Fibroblast of pulmonary artery (primary cell): ENCODE measurements around the gene AFF2.

Source experiments
- DNase-seq: peaks from one replicate; pipeline ENCODE4 v3.0.0-alpha.2; 2010; ENCODE audit warnings: low read depth
- H3K4me3 ChIP-seq: replicated peaks from 2 replicates; pipeline ENCODE4 v1.5.1; 2011; ENCODE audit warnings: low read depth, mild to moderate bottlenecking, control low read depth, low read length, moderate library complexity
- TF ChIP-seq, protein P1 (sequence below): IDR thresholded peaks from 2 replicates; pipeline ENCODE4 v1.5.1; 2011; ENCODE audit warnings: mild to moderate bottlenecking, control low read depth, low read length, inconsistent platforms; ENCODE audit errors: missing control alignments

AFF2 gene

DNA sequence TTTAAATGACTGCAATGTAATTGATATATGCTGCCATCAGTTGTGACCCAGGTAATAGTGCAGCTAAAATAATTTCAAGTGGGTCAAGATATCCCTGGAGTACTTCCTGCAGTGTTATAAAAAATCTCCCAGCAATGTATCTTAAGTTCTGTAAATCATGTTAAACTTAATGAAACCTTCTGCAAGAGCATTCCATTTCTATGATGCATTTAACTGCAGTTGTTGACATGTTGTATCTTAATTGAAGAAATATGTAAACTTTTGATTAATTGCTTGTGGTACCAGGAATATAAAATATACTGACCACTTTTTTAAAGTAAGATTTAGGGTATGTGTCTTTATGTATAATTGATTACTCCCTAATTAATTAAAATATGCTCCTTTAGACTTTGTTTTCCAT, 213.6 kb downstream of the AFF2 start:
- DNase-seq, result no peak
- TF ChIP-seq, protein P1, sequence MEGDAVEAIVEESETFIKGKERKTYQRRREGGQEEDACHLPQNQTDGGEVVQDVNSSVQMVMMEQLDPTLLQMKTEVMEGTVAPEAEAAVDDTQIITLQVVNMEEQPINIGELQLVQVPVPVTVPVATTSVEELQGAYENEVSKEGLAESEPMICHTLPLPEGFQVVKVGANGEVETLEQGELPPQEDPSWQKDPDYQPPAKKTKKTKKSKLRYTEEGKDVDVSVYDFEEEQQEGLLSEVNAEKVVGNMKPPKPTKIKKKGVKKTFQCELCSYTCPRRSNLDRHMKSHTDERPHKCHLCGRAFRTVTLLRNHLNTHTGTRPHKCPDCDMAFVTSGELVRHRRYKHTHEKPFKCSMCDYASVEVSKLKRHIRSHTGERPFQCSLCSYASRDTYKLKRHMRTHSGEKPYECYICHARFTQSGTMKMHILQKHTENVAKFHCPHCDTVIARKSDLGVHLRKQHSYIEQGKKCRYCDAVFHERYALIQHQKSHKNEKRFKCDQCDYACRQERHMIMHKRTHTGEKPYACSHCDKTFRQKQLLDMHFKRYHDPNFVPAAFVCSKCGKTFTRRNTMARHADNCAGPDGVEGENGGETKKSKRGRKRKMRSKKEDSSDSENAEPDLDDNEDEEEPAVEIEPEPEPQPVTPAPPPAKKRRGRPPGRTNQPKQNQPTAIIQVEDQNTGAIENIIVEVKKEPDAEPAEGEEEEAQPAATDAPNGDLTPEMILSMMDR, result no peak
- no peak overlapping the region for H3K4me3 ChIP-seq

GRCh38 chrX:148715361-148715760, 214.9 kb downstream of the AFF2 start:
- no peak for DNase-seq
- TF ChIP-seq, protein P1, result no peak
- H3K4me3 ChIP-seq, result no peak overlapping the region

GRCh38 chrX:148722966-148723365, 222.5 kb downstream of the AFF2 start:
- H3K4me3 ChIP-seq, result no peak overlapping the region
- TF ChIP-seq, protein P1, result no peak
- no peak for DNase-seq

DNA sequence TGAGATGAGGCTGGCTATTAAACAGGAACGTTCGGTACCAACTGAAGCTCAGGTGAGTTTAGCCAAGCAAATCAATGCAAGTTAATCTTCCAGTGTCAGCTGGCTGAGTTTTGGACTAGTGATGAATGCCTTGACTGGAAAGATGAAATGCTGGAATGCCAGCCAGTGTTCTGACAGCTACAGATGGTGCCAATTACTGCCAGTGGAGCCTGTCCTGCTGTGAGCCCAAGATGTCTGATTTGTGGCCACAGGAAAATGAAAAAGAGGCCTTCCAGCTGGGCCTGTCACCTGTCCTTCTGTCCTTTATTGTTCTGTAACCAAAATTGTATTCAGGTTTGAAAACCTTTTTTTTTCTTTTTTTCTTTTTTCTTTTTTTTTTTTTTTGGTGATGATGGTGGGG, 223.1 kb downstream of the AFF2 start:
- H3K4me3 ChIP-seq, result no peak overlapping the region
- TF ChIP-seq, protein P1, result no peak
- no peak for DNase-seq

- TF ChIP-seq, protein P1, result no peak
- H3K4me3 ChIP-seq, result no peak overlapping the region
- DNase-seq, result no peak
These were observed 228.5 kb downstream of the AFF2 start for GRCh38 chrX:148728901-148729300.

DNA sequence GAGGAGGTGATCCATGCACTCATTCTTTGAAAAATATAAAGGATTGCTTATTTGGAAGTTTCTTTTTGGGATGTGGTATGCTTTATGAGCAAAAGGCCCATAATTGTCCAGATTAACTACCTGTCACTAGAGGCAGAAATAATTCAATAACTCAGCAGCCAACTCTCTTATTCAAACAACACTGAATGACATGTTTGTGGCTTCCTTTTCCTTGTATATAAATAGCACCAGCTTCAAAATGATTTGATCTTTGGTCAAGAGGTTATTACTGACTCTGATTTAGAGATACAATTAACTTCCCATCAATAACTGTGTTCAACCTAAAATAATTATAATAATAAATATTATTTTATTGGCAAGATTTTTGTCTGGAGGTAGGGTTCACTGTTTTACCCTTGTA, 232.3 kb downstream of the AFF2 start:
- H3K4me3 ChIP-seq, result no peak overlapping the region
- DNase-seq, result no peak
- TF ChIP-seq, protein P1, result no peak

GRCh38 chrX:148741441-148741840, 241.0 kb downstream of the AFF2 start:
- no peak for DNase-seq
- TF ChIP-seq, protein P1, result no peak
- no peak overlapping the region for H3K4me3 ChIP-seq
